GM03348 (cell line): ENCODE data around the gene PCNX1.
"Not testable (repeated sequence)": the region's sequence is repeated elsewhere in the genome, so short reads cannot be mapped to it uniquely, and the experiment has no call there.

ENCODE experiments used
- DNase-seq: peaks from one replicate; pipeline ENCODE4 v3.0.0; 2012; ENCODE audit warnings: low spot score

The PCNX1 gene

DNA sequence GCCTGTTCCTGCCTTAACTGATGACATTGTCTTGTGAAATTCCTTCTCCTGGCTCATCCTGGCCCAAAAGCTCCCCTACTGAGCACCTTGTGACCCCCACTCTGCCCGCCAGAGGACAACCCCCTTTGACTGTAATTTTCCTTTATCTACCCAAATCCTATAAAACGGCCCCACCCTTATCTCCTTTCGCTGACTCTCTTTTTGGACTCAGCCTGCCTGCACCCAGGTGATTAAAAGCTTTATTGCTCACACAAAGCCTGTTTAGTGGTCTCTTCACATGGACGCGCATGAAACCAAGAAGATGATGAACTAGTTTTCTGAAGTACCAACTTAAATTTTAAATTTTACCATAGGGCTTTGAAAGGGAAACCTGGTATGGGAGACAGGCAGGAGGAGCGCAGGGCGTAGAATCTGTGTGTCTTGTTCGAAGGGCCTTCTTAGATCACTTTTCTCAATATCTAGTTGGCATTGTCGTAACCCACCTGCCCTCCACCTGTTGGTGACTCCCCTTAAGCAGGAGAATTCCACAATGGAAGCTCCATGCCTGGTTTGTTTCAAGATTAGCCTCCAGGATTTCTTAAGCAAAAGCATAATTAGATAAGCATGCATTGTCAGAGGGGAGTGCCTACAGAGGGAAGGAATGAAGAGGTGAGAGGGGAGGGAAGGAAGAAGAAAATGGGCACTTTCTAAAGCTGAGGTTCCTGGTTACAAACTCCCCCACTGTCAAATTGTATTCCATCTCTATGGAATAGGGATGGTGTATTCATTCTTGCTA, 222.6 kb downstream of the PCNX1 start:
- not testable (repeated sequence) for DNase-seq

DNA sequence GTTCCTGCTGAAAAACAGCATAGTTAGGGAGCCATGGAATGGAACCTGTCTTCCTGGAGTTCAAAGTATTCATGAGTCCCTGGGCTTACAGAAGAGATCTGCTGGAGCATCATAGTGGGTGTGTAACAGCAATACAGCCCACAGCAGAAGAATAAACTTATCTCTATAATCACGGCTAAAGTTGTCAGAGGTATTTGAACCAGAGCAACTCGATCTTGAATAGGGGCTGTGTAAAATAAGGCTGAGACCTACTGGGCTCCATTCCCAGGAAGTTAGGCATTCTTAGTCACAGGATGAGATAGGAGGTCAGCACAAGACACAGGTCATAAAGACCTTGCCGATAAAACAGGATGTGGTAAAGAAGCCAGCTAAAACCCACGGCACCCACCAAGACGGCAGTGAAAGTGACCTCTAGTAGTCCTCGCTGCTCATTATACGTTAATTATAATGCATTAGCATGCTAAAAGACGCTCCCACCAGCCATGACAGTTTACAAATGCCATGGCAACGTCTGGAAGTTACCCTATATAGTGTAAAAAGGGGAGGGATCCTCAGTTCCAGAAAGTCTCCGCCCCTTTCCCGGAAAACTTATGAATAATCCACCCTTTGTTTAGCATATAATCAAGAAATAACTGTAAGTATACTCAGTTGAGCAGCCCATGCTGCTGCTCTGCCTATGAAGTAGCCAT, 223.4 kb downstream of the PCNX1 start:
- DNase-seq: no peak

GRCh38 chr14:71133296-71133695, 226.0 kb downstream of the PCNX1 start:
- no peak for DNase-seq

DNA sequence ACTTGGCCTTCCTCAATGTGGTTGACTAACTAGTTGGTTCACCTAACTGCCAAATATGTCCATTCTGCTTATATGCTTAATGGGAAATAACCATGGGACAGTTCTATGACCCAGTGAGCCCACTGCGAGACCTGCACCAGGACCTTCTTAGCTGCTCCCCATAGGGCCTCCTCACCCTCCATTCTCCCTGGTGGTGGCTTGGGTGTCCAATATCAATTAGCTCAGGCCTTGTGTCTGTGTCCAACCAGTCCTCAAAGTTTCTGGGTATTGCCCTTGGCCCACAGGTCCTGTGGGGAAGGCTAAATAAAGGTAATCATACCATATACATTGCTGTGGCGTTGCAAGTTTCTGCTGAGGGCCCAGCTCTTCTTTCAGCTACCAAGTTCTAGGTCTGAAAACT, 228.2 kb downstream of the PCNX1 start:
- no peak for DNase-seq

DNA sequence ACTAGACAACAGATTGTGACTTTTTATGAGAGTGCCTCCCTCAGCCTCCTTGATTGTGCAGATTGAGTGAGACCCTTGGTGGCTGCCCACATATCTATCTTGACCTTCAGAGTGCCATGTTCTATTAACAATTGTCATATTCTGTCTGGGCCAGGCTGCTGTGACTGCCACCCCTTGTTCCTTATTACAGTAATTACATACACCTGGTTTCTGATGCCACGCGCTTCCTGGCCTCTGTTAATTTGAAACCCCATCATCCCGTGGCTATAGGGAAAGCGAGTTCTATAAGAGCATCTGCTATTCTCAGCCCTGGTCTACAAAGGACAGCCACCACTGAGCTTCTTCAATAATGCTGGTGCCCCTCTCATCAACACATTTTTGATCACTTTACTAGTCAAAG, 228.7 kb downstream of the PCNX1 start:
- DNase-seq: no peak

DNA sequence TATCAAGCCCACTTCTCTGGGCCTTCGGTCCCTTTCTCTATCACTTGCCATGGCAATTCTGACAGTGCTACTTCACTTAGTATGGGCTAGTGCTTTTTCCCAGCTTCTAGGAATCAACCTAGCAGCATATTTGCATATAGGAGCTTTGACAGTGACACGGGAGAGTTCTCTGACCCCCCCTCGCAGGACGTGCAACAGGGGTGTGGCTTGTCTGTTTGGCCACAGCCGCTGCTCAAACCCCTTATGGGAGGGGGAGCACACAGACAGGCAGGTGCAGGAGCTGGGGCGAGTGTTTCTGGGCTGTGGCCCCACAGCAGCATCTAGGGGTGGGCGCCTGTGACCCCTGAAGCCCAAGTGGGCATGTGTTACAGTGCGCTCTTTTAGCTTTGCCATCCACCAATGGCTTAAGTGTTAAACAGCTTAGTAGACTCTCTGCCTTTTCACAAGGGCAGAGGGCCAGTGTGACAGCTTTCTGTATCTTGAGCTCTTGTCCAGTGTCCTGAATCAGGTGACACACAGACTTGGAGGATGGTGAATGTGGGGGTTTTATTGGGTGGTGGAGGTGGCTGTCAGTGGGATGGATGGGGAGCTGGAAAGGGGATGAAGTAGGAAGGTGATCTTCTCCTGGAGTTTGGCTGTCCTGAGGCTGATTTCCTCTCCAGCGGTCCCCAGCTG, 229.3 kb downstream of the PCNX1 start:
- DNase-seq: no peak

DNA sequence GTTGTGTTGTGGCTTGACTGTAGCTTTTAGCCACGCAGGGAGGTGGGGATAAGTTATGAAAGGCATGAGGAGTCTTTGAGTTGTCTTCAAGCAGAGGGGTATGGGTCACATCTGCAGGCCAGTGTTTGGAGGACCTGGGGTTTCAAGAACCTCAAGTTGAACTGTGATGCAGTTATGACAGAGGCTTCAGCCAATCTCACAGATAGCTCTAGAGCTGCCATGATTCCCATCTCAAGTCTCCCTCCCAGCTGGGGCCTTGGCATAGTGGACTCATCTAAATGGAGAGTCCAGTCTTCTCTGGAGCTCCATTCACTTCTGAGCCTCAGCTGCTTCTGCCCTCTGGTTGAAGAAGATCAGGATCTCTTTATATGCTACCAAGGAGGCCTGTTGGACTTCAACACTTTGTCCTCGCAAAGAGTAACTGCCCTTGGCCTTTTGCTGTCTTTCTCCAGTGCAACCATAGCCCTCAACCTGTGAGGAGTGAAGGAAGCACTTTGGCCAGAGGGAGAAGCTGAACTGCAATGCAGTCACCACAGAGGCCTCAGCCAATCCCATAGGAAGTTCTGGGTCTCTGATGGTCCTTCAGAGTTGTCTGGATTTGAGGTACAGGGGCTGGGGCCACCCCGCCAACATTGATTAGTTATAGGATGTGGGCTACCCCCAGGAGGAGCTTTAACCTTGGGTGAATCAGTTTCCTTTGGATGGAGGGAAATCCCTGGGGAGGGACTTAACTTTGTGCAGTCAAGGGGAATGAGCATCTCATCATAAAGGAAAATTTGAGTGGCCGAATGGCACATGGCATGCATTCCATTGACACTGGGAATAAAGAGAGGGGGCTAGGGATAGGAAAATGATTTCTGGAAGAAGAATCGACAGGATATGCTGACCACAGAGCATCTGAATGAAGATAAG, 230.5 kb downstream of the PCNX1 start:
- no peak for DNase-seq

- DNase-seq: peak; percentile 86
Observed at GRCh38 chr14:71138448-71139293, 231.4 kb downstream of the PCNX1 start.

GRCh38 chr14:71139294-71139946, 232.2 kb downstream of the PCNX1 start:
- DNase-seq: no peak

GRCh38 chr14:71140157-71140556, 232.9 kb downstream of the PCNX1 start:
- no peak for DNase-seq

- no peak for DNase-seq
Observed at GRCh38 chr14:71141701-71142374, 234.6 kb downstream of the PCNX1 start.

- DNase-seq: peak; percentile 84
Observed at GRCh38 chr14:71142375-71143038, 235.2 kb downstream of the PCNX1 start.

DNA sequence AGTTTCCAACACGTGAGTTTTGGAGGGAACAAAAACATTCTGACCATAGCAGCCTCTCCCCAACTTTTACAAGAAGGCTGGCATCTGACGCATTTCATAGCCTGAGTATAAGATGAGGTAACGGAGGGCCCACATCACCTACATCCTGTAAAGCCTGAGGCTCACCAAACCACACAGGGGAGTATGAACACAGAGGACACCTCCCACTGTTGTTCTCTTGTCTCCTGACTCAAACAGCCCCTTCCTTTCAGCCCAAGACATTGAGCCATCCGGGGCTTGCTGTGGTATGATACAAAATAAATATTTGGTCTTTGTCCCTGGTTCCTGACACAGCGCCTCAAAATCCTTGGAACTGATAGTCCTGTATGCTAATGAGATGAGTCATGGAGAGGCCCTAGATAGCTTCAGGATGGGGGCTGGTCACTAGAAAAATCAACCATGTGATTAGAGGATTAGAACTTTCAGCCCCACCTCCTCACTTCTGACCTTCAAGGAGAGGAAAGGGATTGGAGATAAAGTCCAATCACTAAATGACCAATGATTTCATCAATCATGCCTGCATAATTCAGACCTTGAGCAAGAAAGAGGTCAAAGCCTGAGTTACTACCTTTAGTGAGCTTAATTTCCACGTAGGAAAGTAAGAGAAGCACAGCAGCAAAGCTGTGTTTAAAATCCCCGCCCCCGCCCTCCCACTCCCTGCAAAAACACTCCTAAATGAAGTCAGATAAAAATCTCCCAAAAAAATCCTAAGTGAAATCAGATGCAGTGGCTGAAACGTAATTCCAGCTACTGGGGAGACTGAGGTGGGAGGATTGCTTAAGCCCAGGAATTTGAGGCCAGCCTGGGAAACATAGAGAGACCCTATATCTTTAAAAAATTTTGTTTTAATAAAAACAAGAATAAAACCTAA, 236.4 kb downstream of the PCNX1 start:
- DNase-seq: peak; percentile 36

- DNase-seq: not testable (repeated sequence)
Observed at GRCh38 chr14:71147335-71147734, 240.1 kb downstream of the PCNX1 start.

- DNase-seq: no peak
Observed at GRCh38 chr14:71148627-71149026, 241.4 kb downstream of the PCNX1 start.

DNA sequence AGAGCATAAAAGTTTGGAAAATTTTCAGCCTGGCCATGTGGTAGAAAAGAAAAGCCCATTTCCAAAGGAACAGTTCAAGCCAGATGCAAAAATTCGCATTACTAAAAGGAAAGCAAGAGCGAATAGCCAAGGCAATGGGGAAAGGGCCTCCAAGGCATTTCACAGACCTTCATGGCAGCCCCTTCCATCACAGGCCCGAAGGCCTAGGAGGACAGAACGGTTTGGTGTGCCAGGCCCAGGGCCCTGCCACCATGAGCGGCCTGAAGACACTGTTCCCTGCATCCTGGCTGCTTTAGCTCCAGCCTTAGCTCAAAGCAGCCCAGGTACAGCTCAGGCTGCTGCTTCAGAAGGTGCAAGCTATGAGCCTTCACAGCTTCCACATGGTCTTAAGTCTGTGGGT, 243.5 kb downstream of the PCNX1 start:
- DNase-seq: no peak

DNA sequence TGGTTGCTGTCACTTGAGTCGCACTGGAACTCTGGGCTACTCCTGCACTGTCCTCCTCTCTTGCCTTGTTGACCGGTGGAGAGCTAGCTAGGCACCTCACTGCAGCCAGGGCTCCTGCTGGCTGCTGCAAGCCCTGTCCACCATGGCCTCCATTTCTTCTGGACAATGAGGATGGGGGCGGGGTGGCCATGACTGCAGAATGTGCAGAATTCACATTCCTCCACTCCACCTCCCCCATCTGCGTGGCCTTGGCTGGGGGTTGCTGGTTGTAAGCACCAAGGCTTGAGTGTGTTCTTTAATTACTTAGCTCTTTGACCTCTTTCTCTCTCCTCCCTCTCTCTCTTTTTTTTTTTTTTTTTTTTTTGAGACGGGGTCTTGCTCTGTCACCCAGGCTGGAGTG, 248.5 kb downstream of the PCNX1 start:
- DNase-seq: no peak
